Stimulated activated naive CD8-positive, alpha-beta T cell treated with anti-CD3 and anti-CD28 coated beads, Interleukin-15, Interleukin-2, amounts not matched to agents 100 U/mL and 50 U/mL, for 24 hours (primary cell): ENCODE measurements around the gene INSC.

Source experiments
- ATAC-seq: fragments of 150-1000 bp; cut with Tn5 transposase; one replicate; pipeline ENCODE4 v1.10.0; 2021
- DNase-seq: peaks from one replicate; pipeline ENCODE4 v3.0.0; 2021

Gene INSC

GRCh38 chr11:15146271-15147003, 31.7 kb downstream of the INSC start:
- DNase-seq (no peak), ATAC-seq (no peak)

DNA sequence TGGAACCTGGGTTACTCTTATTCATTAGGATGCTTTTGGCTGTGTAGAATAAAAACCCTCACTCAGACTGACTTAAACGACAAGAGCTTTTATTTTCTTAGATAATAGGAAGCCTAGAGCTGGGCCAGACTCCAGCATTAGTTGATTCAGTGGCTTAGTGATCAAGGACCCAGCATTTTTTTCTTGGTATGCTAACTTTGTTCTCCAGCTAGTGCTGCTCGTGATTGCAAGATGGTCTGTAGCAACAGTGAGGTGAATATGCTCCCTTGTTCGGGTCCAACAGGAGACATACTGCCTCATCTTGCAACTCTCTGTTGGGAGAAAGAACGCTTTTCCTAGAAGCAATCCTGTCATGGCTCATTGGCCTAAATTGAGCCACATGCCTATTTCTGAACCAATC, 33.4 kb downstream of the INSC start:
- DNase-seq (no peak), ATAC-seq (no peak)

DNA sequence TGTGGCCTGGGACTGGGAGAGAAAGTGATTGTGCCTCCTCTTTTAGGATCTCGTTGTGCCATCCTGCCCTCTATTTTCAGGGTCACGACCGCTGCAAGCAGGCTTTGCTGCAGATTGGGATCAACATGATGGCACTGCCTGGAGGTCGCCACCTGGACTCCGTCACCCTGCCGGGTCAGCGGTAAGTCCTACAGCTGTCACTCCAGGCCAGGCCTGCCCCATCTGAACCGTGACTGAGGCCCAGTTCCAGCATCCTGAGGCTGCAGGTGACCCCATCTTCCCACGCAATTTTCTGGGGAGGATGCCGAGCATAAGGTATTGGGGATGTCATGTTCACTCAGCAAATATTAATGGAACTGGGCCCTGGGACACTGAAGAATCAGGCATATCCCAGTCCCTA, 34.3 kb downstream of the INSC start:
- ATAC-seq (no peak), DNase-seq (no peak)

GRCh38 chr11:15150507-15150906, 35.8 kb downstream of the INSC start:
- ATAC-seq (no peak), DNase-seq (no peak)

- ATAC-seq (no peak), DNase-seq (no peak)
Measured at GRCh38 chr11:15153231-15153630, 38.5 kb downstream of the INSC start.

DNA sequence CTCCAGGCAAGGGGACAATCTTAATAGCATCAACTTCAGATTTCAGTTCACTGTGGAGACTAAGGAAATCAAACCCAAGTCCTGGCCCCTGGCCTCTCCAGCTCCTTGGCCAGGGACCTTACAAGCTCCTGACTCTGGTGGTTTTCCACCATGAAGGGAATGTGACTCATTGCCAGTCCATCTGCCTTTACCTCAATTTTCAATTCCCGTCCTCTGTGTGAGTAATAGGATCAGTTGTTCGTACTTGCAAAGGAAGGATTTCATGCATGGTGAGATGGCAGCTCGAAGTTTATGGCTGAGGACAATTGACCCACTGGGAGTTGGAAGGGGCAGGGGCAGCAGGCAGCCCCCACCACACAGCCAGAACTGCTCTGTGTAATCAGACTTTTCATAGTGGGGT, 42.5 kb downstream of the INSC start:
- ATAC-seq (no peak), DNase-seq (no peak)

DNA sequence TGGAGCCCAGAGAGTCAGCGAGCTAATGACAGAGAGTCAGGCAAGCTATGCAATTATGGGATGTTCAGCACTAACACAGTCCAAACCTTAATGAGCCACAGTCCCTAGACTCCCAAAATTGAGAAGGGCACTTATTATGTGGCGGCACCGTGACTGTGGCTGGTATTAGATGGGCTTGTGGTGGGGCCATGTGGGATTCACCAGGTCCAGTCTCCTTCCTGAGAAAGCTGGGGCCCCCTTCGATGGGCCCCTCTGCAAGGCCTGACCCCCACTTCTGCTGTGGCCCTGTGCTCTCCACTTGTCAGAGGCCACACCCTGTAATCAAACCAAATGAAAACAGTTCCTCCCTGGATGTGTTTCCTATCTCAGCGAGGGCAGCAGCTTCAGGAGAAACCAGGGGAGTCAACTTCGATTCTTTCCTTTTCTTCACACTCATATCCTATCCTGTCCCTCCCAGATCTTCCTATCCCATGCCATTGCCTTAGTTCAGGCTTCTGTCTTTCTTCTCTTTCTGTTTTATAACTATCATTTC, 42.9 kb downstream of the INSC start:
- no peak for ATAC-seq
- no peak for DNase-seq

- ATAC-seq: no peak
- no peak for DNase-seq
Measured at GRCh38 chr11:15158351-15159015, 43.8 kb downstream of the INSC start.

DNA sequence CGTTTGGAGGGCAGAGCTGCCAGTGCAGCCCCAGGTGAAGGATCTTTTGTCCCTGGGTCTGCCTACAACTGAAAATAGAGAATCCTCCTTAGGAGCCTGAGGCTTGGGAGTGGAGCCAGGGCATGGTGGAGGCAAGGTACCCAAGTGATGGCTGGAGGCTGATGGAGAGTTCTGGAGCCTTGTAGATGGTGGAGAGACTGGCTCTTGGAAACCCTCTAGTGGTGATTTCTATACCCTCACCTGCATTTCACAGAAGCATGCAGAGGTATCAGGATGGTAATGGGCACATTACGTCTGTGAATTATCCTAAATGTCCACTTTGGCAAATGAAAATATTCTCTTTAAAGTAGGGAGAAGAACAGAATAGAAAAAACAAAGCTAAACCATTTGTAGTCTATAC, 44.4 kb downstream of the INSC start:
- ATAC-seq (no peak), DNase-seq (no peak)

DNA sequence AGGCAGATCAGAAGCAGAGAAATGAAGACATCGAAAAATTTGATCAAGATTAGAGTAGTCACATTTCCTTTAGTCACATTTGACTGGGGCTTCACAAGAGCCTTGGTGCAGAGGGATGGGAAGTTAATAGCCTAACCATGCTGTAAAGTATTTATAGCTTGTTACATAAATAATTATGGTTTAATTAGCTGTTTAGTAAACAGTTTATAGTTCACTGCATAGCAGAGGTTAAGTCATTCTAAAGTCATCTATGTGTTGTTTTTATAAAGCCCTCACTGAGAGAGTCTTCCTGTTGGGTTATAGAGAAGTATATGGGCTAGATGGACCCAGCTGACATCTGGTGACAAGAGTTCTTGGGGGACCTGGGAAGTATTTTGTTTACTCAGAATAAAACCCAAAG, 47.1 kb downstream of the INSC start:
- DNase-seq (no peak), ATAC-seq (no peak)

DNA sequence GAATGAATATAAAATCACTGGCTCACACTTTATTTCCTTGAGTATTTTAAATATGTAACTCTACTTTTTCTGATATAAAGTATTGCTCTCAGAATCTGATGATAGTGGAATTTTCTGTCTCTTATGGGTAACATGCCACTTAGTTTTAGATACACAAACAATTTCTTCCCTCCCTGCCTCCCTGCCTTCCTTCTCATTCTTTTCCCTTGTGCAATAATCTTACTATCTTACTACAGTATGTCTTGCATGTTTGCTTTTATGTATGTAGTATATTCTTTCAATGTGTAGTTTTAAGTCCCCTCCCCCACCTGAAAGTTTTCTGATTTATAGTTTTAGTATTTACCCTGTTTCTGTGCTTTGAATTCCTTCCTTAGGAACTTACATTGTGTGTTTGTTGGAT, 48.4 kb downstream of the INSC start:
- DNase-seq (no peak), ATAC-seq (no peak)

DNA sequence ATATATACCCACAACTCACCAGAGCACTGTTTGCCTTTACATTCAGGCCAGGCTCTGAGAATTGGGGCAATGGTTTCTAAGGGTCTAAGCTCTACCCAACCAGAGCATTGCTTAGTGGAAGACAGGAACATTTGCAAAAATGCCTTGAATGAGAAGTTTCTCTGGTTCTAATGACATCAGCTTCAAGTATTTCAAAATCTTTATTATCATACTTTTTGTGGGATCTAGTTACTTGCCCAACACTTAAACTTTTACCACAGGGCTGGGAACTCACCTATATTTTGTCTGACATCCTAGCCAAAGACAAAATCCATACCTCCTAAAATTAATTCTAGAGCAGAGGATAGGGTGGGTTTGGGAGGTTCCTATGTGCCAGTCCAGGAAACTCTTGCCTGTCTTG, 51.5 kb downstream of the INSC start:
- no peak for ATAC-seq
- DNase-seq: no peak

GRCh38 chr11:15169815-15170551, 55.3 kb downstream of the INSC start:
- DNase-seq (no peak), ATAC-seq (no peak)

DNA sequence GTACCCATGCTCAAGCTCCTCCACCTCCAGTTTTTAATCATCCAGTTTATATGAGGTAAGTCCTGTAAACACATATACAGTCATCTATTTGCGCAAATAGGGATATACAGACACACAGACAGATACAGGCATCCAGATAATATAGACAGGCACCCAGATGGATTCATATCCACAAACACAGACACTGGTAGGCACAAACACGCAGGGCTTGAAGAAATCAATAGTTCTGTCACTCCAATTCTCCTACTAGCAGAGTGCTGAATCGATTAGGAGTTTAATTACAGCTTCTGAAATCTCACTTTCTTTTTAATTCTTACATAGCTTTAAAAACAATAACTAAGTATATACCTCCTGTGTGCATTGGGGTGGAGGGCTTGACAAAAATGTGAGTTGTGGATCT, 56.0 kb downstream of the INSC start:
- ATAC-seq (no peak), DNase-seq (no peak)

- no peak for ATAC-seq
Measured at GRCh38 chr11:15171956-15172355, 57.2 kb downstream of the INSC start.

DNA sequence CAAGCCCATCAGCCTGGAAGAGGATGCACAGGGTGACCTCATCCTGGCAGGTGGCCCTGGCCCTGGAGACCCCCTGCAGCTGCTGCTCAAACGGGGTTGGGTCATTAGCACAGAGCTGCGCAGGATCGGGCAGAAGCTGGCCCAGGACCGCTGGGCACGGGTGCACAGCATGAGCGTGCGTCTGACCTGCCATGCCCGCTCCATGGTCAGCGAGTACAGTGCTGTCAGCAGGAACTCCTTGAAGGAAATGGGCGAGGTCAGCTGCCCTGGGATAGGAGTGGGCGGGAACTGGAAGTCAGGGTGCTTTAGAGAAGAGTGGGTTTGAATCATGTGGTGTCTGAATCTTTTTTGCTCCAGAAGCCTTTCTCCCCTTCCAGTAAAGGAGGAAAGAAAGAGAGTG, 61.1 kb downstream of the INSC start:
- DNase-seq: no peak
- no peak for ATAC-seq

More at GRCh38 chr11:15171956-15172355, 57.2 kb downstream of the INSC start:
- DNase-seq: no peak

DNA sequence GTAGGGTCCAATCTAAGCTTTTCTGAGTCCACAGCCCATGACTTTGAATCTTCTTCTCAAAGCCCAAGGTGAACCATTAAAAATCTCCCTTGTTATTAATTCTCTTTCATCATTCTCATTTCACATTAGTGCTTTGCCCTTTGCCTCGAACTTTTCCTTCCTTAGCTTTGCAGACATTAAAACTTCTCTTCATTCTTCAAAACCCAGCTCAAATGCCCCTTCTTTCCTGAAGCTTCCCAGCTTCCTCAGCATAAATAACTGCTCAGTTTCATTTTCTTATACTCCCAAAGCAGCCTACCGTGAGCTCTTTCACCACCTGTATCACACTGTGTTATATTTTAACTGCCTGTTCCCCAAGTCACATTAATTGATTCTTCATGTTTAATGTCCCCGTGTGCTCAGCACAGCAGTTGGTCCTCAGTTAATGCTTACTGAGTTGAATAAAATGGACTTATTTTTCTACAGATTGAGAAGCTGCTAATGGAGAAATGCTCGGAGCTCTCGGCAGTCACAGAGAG, 62.0 kb downstream of the INSC start:
- DNase-seq: no peak
- ATAC-seq: no peak

- DNase-seq (no peak), ATAC-seq (no peak)
Measured at GRCh38 chr11:15177491-15177890, 62.8 kb downstream of the INSC start.

DNA sequence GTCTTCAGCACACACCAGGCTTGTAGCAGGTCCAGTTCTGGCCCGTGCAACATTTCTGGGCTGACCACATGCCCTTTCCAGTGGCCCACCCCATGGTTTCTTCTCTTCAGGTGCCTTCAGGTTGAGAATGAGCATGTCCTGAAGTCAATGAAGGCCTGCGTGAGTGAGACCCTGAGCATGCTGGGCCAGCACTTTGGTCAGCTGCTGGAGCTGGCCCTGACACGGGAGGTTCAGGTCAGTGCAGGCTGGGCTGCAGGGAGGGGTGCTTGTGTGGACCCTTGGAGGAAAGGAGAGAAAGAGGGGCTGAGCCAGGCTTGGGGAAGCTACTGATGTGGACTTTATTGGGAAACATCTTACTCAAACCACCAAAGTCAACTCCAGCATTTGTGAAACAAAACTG, 63.5 kb downstream of the INSC start:
- no peak for ATAC-seq
- DNase-seq: no peak

DNA sequence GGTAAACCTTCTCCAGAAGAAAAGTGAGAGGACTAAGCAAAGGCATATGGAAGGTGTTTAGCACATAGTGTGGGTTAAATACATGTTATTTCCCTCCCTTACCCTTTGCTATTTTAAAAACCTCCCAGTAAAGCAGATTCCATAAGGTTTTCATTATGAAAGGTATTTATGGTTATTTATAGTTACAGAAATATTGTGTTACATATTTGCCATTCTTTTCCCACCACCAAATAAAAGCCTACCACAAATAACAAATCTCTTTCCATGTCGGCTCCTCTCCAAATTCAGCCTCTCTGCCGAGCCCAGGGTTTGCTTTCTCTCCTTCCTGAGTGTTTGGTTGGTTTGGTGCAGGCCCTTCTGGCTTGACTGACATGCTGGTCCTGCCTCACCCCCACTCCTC, 64.4 kb downstream of the INSC start:
- DNase-seq (no peak), ATAC-seq (no peak)

- DNase-seq: no peak
- ATAC-seq: no peak
Measured at GRCh38 chr11:15180212-15180792, 65.6 kb downstream of the INSC start.

GRCh38 chr11:15182372-15182771, 67.6 kb downstream of the INSC start:
- DNase-seq (no peak), ATAC-seq (no peak)

DNA sequence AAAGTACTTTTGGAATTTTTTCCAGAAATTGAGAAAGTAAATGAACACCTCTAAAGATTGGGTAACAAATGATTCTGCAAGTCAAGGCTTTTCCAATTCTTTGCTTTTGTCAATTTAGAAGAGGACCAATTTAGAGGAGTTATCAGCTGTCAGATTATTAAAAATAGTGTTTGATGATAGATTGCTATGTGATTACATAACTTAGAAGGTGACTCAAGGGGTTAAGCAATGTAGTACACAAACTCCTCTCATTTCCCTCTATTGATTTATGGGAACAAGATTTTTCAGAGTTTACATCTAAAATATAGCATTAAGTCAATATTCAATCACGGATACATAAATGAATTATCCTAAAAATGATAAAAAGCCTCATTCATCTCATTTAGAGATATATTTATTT, 70.3 kb downstream of the INSC start:
- ATAC-seq (no peak), DNase-seq (no peak)
